HTERT RPE-1 (cell line): ENCODE data around the gene GBF1.
"Not testable (repeated sequence)": the region's sequence is repeated elsewhere in the genome, so short reads cannot be mapped to it uniquely, and the experiment has no call there.

Experiments used
- in situ Hi-C: fragments of 300-500 bp; cut with MboI; formaldehyde crosslinking; loops from 4 replicates; pipeline ENCODE4 v1.14.3; 2020; ENCODE audit warnings: low sequenced_read_pairs

GBF1 gene

DNA sequence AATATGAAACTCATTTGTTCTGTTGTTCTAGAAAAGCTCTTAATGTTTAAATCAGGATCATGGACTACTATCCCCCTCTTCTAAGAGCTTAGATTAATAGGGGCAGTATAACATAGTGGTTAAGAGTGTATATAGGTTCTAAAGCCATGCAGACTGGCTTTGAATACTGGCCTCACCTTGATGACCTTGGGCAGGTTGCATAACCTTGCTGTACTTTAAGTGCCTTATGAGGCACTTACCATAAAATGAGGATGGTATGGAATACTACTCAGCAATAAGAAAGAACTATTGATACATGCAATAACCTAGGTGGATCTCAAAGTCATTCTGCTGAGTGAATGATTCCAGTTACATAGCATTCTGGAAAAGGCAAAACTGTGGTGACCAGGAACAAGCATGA is 53.6 kb downstream of the GBF1 start:
- in situ Hi-C loops: no loop called here

DNA sequence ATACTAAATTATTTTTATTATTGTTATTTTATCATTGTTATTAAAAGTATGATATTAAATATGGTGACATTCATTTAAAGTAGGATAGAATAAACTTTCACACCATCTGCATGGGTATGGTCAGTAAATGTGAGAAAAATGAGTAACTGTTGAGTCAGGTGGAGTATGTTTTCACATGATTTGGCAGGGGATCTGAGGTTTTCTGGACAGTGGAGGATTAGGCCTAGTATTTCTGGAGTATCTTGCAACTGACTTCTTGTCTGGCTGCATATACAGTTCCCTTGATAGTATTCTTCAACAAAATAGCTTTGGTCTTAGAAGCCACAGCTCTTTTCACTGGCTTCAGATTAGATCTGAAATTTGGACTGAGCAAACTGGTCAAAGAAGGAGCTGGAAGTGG is 54.5 kb downstream of the GBF1 start:
- in situ Hi-C loops: no loop called here

DNA sequence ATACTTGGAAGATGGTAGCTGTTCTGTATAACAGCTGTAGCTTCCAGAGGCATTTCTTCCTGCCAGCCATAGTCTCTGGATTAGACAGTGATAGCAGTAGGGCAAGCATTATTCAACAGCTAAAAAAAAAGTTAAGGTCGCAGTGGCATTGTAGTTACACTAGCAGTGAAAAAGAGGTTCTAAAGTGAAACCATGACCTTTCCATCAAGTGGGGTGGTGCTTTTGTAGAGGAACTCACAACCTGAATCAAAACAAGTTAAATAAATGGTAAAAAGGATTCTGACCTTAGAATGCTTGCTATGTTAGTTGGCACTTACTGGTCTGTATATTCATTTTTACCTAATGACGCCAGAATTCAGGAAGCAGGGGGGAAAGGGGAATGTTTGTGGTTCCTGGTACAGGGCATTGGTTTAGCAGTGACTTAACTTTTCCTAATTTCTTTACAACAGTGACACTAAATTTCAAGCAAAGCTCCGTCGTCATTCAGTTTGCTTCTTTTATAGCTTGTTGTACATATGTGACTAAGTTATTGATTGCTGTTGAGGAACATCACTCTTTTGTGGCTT is 55.0 kb downstream of the GBF1 start:
- in situ Hi-C loops: no loop called here

DNA sequence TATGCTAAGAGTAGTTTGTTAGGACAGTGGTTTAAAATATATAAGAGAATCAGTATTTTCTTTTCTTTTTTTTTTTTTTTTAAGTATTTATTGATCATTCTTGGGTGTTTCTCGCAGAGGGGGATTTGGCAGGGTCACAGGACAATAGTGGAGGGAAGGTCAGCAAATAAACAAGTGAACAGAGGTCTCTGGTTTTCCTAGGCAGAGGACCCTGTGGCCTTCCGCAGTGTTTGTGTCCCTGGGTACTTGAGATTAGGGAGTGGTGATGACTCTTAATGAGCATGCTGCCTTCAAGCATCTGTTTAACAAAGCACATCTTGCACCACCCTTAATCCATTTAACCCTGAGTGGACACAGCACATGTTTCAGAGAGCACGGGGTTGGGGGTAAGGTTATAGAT is 55.6 kb downstream of the GBF1 start:
- in situ Hi-C loops: not testable (repeated sequence)

DNA sequence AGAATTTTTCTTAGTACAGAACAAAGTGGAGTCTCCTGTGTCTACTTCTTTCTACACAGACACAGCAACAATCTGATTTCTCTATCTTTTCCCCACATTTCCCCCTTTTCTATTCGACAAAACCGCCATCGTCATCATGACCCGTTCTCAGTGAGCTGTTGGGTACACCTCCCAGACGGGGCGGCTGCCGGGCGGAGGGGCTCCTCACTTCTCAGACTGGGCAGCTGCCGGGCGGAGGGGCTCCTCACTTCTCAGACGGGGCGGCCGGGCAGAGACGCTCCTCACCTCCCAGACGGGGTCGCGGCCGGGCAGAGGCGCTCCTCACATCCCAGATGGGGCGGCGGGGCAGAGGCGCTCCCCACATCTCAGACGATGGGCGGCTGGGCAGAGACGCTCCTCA is 56.0 kb downstream of the GBF1 start:
- in situ Hi-C loops: not testable (repeated sequence)

DNA sequence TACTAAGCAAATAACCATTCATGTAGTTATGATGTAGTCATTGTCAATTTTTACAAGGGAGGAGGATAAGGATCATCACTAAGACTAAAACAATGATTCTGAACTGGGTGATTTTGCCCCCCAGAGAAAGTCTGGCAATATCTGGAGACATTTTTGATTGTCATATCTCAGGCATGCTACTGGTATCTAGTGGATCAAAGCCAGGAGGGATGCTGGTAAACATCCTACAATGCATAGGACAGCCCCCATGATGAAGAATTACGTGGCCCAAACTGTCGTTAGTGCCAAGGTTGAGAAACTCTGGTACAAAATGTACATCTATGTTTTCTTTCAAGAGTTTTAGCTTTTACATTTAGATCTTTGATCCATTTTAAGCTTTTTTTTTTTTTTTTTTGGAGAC is 57.3 kb downstream of the GBF1 start:
- in situ Hi-C loops: no loop called here

DNA sequence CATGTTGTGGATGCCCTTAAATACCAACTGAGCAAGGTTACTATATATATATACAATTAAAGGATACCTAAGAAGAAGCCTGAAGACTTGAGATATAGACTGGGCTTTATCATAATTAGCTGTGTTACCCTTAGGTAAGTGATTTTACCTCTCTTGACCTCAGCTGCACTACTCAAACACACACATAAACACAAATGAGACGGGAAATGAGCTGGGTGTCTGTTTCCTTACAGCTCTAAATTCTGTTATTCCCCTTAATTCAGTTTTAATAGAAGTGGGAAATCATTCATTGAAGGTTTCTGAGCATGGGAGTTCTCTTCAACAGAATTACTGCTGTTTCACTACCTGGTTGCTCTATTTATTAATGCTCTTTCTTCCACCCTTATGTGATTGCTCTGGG is 60.7 kb downstream of the GBF1 start:
- in situ Hi-C loops: no loop called here

DNA sequence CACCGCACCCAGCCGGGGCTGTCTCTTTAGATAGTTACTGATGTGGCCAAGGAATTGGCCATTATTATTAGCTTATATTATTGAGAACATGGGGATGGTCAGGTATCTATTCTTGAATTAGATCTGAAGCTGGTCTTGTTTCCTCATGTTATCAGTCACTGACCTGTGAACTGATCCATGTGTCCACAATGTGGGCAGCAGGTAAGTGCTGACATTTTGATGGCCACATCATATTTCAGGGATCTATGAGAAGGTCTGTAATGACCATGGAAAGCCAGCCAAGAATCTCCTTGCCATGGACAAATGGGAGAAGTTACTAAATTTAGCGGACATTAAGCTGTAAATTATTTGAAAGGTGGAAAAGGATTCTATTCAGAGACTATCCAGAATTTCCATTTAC is 61.4 kb downstream of the GBF1 start:
- in situ Hi-C loops: no loop called here

DNA sequence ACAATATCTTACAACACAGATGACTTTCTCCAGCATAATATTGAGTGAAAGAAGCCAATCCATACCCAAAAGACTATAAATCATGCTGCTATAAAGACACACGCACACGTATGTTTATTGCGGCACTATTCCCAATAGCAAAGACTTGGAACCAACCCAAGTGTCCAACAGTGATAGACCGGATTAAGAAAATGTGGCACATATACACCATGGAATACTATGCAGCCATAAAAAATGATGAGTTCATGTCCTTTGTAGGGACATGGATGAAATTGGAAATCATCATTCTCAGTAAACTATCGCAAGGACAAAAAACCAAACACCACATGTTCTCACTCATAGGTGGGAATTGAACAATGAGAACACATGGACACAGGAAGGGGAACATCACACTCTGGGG is 63.0 kb downstream of the GBF1 start:
- in situ Hi-C loops: not testable (repeated sequence)

DNA sequence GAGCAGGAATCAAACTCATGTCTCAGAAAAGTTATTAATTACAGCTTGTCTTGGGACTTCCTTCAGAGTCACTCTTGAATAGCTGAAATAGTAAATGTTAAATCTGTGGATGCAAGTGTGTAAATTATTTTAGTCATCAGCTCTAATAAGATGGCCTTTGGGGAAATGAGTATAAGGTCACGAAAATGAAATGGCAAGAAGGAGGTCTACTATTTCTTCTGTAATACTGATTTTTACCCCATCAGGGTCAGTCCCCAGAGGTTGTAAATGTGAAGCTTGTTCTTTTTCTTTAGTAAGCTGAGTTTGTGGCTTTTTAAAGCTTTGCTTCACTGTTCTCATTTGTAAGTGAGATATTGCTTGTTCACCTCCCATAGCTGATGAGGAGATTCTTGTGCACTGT is 63.9 kb downstream of the GBF1 start:
- in situ Hi-C loops: no loop called here

DNA sequence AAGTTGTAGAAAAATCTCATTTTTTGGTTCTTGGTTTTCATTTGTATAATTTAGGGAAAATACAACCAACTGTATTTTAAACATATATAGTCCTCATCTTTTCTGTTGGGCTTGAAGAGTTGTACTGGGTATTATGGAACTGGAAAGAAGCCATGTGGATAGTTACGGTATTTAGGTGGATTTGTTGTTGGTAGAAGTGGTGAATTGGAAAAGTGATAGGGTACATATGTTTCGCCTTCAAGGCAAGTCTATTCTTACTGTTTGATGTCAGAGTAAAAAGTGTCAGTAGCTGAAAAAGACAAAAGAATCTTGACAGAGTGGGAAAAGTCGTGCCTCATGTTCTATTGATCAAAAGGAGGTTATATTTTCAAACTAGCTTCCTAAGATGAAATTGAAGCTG is 64.6 kb downstream of the GBF1 start:
- in situ Hi-C loops: no loop called here

DNA sequence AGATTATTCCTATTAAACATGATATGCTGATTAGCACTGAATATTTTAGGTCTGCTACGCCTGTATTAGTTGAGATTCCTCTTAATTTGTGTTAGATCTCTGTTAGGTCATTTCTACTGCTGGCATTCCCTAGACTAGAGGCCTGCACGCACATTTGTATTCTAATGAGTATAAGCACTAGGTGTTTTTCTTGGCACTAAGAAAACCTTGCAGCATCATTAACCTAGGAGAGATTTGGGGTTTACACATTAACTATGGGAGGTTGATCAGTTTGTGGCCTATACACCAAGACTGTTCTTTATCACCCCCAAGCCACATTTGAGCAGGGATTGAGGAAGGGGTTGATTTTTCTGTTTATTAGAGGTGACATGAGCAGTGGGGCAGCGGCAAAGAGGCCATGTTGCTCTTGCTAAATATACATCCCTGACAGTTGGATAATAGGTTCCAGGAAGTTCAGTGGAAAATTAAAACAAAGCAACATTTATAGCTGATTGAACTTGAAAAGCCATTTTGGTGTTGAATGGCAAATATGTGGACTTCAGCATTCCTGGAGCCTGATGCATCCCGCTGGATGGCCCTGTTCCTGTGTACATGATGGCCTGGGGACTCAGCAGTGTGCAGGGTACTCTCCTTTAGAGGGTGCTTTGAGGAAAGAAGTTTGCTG is 65.2 kb downstream of the GBF1 start:
- in situ Hi-C loops: no loop called here

DNA sequence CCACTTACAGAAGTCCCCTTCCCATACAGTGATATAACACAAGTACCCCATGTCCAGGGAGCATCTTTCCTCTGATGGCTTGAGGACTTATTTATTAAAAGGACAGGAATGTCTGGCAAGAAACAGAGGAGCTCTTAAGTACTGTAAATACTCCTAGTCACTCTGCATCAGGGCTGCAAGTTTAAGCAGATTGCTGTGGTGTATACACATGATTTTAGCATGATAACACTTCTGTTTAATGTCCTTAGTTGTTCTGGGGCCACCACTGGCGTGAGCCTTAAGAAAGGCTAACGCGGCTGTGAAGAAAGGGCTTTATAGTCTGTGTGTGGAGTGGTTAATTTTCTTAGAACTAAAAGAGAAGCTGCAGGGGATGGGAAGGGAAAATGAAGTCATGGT is 65.7 kb downstream of the GBF1 start:
- in situ Hi-C loops: no loop called here

DNA sequence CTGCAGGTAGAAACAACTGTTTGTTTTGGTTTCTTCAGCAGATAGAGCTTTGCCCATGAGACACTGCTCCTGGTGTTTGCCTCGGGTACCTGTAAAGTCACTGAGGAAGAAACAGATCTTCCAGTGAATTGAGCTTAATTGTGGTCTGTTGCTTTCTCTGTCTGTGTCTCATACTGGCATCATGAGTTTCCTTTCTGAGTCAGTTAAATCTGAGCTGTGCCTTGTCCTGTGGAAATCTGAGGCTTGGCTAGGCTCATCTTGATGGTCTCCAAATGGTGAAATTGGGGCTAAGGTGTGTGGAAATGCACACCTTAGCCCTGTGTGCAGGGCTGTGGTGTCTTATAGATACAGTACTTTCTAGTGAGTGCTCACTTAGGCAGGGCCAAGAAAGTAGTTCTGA is 67.4 kb downstream of the GBF1 start:
- in situ Hi-C loops: no loop called here

DNA sequence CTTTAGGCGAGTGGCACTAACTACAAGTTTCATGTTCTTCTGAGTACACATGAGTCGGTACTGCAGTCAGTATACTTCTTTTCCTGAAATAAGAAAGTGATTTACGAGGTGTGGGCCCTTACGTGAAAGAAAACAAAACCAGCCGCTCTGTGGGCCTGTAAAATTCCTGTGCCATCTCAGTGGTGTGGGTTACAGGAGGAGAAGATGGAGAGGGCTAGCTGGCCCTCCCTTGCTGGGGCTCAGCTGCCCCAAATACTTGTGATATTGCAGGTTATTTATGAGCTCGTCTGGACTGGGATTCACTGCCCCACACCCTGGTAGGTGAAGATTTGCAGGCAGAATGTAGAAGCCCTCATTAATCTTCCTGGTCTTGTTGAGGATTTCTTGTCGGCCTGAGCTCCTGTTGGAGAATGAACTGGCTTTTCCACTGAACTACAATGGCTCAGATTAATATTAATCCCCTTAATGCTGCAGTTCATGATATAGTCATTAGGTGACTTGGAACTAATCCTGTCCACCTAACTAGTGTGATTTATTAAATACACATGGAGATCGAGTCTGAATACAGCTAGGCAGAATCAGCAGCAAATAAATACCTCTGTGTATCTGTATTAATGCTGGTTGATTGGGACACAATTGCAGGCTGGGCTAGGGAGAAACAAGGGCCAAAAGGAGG is 68.0 kb downstream of the GBF1 start:
- in situ Hi-C loops: no loop called here

DNA sequence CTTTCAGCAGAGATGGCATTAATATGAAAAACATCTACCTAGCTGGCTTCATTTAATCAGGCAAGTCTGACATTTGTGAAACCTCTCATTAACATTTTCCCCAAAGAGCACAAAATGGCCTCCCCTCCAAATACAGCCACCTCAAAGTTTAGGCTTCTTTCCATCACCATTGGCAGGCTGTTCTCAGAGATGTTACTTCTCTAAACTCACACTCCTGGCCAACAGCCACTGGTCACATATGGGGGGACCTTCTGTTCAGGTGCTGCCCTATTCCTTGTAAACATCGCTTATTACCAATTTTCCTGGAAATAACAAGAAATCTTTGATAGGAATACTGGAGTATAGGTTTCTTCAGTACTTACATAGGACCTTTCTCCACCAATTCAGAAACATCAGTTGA is 69.5 kb downstream of the GBF1 start:
- in situ Hi-C loops: no loop called here

DNA sequence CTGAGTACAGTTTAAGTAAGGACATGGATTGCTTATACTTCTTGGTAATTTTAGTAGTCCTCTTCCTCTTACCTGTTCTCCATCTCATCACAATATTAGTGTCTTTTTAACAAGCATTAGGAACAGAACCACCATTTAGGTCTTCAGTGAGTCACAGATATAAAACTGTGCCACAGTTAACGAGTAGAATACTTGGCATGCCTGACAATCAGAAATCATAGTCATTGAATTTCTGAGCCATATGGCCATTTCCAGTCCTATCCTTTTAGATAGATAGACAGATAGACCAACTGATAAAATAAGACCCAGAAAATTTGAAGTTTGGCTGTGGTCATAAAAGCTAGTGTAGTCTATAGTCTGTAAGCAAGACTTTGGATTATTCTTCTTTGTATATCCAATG is 71.1 kb downstream of the GBF1 start:
- in situ Hi-C loops: no loop called here

DNA sequence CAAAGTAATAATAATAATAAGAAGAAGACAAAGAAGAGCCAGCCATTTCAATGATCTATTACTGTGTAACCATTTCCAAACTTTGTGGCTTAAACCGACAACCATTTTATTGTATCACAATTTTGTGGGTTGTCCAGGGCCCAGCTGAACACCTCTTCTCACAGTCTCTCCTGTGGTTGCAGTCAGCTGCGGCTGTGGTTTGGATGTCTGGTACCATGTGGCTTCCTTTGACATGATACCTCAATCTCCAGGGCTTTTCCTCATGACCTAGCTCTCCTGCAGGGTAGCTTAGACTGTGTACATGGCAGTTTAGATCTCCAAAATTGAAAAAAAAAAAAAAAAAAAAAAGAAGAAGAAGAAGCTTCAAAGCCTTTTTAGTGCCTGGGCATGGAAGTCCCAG is 77.6 kb downstream of the GBF1 start:
- in situ Hi-C loops: no loop called here

DNA sequence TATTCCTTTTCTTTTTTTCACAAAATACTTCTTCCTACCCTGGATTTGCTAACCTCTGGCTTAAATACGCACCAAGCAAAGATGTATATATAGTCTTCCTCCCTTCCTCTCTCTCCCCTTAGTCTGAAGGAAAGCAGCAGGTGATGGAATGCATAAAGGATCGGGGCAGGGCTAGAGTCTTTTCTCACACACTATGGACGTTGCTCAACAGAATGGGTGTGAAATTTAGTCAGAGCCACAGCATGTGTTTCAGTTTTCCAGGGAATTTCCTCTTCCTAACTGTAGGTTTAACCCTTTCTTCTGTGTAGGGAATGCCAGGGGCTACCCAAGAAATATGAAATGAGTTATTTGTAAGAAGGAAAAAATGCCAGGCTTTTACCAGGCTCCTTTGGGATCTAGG is 78.7 kb downstream of the GBF1 start:
- in situ Hi-C loops: no loop called here

DNA sequence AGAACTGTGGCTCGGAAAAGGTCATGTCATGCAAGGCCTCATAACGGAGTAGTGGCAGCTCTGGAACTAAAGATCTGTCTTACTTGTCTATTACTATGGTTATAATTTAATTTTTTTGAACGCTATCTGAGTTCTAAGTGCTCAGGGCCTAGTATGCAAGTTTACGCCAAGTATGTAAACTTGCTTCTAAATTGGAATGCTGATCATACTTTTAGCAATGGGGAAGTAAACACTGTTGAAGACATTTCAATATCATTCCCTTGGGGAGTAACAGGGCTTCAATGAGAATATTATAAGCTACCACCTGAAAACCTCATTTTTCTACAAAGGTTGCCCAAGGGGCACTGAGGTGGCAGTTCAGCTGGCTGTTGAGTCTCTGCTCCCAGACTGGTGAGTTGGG is 80.7 kb downstream of the GBF1 start:
- in situ Hi-C loops: no loop called here

DNA sequence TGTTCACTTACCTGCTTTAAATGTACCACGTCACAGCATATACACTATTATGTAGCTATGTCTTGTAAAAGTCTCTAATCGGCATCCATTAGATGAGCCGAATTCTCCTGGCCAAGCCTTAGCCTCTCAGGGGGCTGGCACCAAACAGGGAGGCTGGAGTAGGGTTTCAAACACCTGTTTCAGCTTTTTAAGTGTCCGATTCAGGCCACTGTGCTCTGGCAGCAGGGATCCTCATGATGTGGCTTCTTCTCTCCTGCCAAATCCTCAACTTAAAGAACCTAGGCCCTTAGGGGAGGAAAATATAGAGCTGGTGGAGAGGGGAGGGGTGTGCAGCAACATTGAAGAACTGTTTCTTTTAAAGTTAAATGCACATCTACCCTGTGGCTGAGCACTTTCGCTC is 81.7 kb downstream of the GBF1 start:
- in situ Hi-C loops: no loop called here

DNA sequence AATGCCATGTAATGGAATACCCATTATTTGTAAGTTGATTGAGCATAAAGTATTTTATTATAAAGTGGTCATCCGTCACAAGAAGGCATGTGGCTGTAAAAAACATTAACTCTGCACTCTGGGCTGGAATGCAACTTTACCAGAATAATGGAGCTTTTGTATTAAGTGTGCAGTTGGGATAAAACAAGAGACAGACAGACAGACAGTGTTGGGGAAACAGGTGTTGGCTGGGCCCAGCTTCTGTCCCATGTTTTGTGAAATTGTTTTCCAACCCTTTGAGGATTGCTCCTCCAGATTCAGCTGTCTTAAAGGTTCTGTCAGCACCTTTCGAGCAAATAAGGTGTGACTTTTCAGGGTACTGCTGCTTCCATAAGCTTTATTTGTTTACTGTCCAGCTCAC is 82.3 kb downstream of the GBF1 start:
- in situ Hi-C loops: no loop called here

DNA sequence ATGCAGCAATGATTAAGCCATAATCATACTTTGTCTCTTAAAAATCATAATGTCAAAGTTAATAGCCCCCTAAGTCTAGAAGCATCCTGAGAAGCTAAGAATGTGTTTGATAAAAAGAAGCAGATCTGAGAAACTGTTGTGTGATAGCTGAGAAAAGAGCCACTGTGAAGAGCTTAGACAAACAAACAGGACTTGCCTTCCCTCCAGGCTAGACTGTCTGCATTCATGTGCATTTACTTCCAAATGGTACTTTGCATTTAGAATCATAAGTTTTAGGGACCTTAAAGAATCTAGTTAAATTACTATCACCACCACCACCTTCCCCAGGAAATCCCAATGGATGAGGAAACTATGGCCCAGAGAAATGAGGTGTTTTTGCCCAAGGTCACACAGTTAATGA is 87.4 kb downstream of the GBF1 start:
- in situ Hi-C loops: no loop called here
